Heart left ventricle (tissue), 13 donors: ENCODE results near the gene GMPPA.

Experiments
- POLR2A ChIP-seq, 2 donors: fragments of 450-650 bp; IDR thresholded peaks; one replicate each; pipeline ENCODE4 v1.6.1; 2017; ENCODE audit warnings: antibody characterized with exemption in 2 of 2, mild to moderate bottlenecking in 2 of 2, moderate library complexity in 2 of 2
- TF ChIP-seq, protein P1 (sequence below), 12 donors: fragments of 200-600 bp; sonication (generic) in 4 of 12; IDR thresholded peaks; one replicate each; pipeline versions ENCODE4 v1.5.0 to v1.8.0; 2018 to 2022; ENCODE audit warnings: antibody characterized with exemption in 12 of 12, mild to moderate bottlenecking in 5 of 12
- donor health status: ischemic (EF 13 %, LVEDD 7.1; RV severe dilation, severe dysfunction).
- donor health status: DM: no; HTN: yes; CAD: no.
- donor health status: DM: no; HTN: no; CAD: no.
- donor health status: ischemic (EF 25% LVEDD 6.9; RV normal size, moderate dysfunction).
- donor health status: ischemic (EF 25% LVEDD 5.7; RV mildly dilated, moderate dysfunction).
- donor health status: ischemic (EF 35%, LVEDD 5.7; RV mildly dilated, moderate dysfunction).
- donor health status: nonischemic (EF 11% LVEDD 7.7; RV severe dilation, severe dysfunction).
- donor health status: DM: yes; HTN: yes; CAD: no.
- donor health status: PGD.
- donor health status: ischemic (EF 29% LVEDD 5.4; RV normal size, mild dysfunction).
- donor health status: nonischemic (EF 23%, LVEDD 6.1; RV moderate dilation, normal function).

DNA sequence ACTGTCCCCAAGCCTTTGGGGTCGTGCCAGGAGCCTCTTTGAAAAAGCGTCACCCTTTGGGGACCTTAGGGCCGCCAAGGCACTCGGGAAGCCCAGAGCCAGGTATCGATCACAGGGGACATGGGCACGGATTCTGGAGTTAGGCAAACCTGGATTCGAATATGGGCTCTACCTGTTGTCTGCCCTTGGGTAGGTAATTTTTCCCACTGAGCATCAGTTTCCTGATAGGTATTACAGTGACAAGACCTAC, 54.4 kb downstream of the GMPPA start:
- TF ChIP-seq, protein P1, sequence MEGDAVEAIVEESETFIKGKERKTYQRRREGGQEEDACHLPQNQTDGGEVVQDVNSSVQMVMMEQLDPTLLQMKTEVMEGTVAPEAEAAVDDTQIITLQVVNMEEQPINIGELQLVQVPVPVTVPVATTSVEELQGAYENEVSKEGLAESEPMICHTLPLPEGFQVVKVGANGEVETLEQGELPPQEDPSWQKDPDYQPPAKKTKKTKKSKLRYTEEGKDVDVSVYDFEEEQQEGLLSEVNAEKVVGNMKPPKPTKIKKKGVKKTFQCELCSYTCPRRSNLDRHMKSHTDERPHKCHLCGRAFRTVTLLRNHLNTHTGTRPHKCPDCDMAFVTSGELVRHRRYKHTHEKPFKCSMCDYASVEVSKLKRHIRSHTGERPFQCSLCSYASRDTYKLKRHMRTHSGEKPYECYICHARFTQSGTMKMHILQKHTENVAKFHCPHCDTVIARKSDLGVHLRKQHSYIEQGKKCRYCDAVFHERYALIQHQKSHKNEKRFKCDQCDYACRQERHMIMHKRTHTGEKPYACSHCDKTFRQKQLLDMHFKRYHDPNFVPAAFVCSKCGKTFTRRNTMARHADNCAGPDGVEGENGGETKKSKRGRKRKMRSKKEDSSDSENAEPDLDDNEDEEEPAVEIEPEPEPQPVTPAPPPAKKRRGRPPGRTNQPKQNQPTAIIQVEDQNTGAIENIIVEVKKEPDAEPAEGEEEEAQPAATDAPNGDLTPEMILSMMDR (IDR thresholded peaks at IDR 0.05): no peak
- no peak for TF ChIP-seq POLR2A (IDR thresholded peaks at IDR 0.05)
